ENCODE data around the gene SLC23A3. TPM values are rescaled to one million over a fixed set of nuclear protein-coding genes. Genes with fewer than 3 reads are reported as not detected.
A peak's percentile ranks its signal among the peaks of the same experiment; 100 is the strongest.

The SLC23A3 gene
- total RNA-seq, 1 donor from 2014 or later = 1.1 TPM

- Mint-ChIP-seq H3K36me3 (ENCODE audit: unreplicated experiment) (no peaks in the 10 kb centered on the region), H3K27me3 (ENCODE audit: unreplicated experiment) (no peaks in the 10 kb centered on the region), H3K27ac (ENCODE audit: unreplicated experiment) (peak overlapping the region; percentile 80), H3K9me3 (ENCODE audit: unreplicated experiment) (peaks cover 14% of the 10 kb centered on the region), H3K4me1 (ENCODE audit: low read depth, unreplicated experiment) (peaks cover 5% of the 10 kb centered on the region), H3K4me3 (ENCODE audit: unreplicated experiment) (peak overlapping the region; percentile 89)
- no peak for TF ChIP-seq CTCF (IDR thresholded peaks at IDR 0.05; ENCODE audit: partially characterized antibody, unreplicated experiment)
- DNase-seq = no peak
Observed at GRCh38 chr2:219207134-219207883, 37.5 kb upstream of the SLC23A3 start.

DNA sequence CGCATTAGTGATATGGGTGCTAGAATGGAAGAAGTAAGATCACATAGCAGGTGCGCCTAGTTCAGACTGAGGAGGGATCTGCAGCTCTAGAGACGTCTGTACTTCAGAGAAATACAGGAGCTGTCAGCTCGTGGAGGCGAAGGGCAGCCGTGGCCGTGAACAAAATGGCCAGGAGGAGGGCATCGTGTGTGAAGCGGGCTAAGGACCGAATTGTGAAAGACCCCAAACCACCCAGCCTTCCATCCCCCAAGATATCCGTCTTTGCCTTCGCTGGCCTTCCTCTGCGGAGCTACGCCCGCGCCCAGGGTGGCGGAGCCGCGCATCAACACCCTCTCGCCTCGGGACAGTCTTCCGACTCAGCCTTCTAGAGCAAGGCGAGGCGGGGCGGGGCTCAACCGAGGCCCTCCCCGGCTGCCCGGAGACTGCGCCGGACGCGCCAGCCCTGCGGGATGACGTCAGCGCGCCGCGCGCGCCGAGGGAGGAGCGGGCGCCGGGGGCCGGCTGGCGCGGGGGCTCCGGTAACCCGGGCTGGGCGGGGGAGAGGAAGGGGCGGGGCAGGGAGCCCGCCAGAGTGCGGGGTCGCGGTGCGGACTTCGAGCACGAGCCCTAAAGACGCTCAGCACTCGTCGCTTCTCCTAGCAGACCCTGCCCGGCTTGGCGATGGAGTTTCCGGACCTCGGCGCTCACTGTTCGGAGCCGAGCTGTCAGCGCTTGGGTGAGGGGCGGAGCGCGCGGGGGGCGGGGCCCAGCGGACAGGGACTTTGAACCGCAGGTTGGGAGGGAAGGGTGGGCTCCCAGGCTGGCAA lies 36.7 kb upstream of the SLC23A3 start, which contains the start of gene ZFAND2B:
Gene ZFAND2B (plus strand): TSS at position 455 of the 806 bp plus-strand sequence. CDS start 206 bp downstream, at position 661.
- peak within 1 kb of the TSS; percentile 92 for H3K27ac Mint-ChIP-seq (ENCODE audit: unreplicated experiment)
- peak; percentile 96 for DNase-seq
- peaks cover 5% of the 10 kb centered on the region for H3K4me1 Mint-ChIP-seq (ENCODE audit: low read depth, unreplicated experiment)
- H3K27me3 Mint-ChIP-seq (ENCODE audit: unreplicated experiment) = no peaks in the 10 kb centered on the region
- H3K4me3 Mint-ChIP-seq (ENCODE audit: unreplicated experiment) = peak within 1 kb of the TSS; percentile 89
- TF ChIP-seq CTCF (IDR thresholded peaks at IDR 0.05; ENCODE audit: partially characterized antibody, unreplicated experiment) = no peak
- H3K36me3 Mint-ChIP-seq (ENCODE audit: unreplicated experiment) = no peaks in the 10 kb centered on the region
- H3K9me3 Mint-ChIP-seq (ENCODE audit: unreplicated experiment) = peaks cover 12% of the 10 kb centered on the region

- Mint-ChIP-seq H3K36me3 (ENCODE audit: unreplicated experiment) (no peaks in the 10 kb centered on the region), H3K4me3 (ENCODE audit: unreplicated experiment) (peak overlapping the region; percentile 89), H3K27ac (ENCODE audit: unreplicated experiment) (peak overlapping the region; percentile 92), H3K9me3 (ENCODE audit: unreplicated experiment) (peaks cover 12% of the 10 kb centered on the region), H3K4me1 (ENCODE audit: low read depth, unreplicated experiment) (peaks cover 5% of the 10 kb centered on the region), H3K27me3 (ENCODE audit: unreplicated experiment) (no peaks in the 10 kb centered on the region)
- TF ChIP-seq CTCF (IDR thresholded peaks at IDR 0.05; ENCODE audit: partially characterized antibody, unreplicated experiment) = no peak
- DNase-seq = no peak
Observed at GRCh38 chr2:219205981-219206327, 36.1 kb upstream of the SLC23A3 start.

GRCh38 chr2:219205165-219205538 lies 35.3 kb upstream of the SLC23A3 start:
- Mint-ChIP-seq H3K4me1 (ENCODE audit: low read depth, unreplicated experiment) (peaks cover 5% of the 10 kb centered on the region), H3K9me3 (ENCODE audit: unreplicated experiment) (peaks cover 12% of the 10 kb centered on the region), H3K27me3 (ENCODE audit: unreplicated experiment) (no peaks in the 10 kb centered on the region), H3K4me3 (ENCODE audit: unreplicated experiment) (peak overlapping the region; percentile 30), H3K36me3 (ENCODE audit: unreplicated experiment) (no peaks in the 10 kb centered on the region), H3K27ac (ENCODE audit: unreplicated experiment) (no peak overlapping the region)
- no peak for TF ChIP-seq CTCF (IDR thresholded peaks at IDR 0.05; ENCODE audit: partially characterized antibody, unreplicated experiment)
- no peak for DNase-seq
